GM23248 (cell line): ENCODE data around the gene MAP3K10. TPM values are rescaled to one million over a fixed set of nuclear protein-coding genes. Genes with fewer than 3 reads are reported as not detected.

Experiments used
- DNase-seq: peaks from one replicate; pipeline ENCODE4 v3.0.0-alpha.2; 2015
- H2AFZ ChIP-seq: fragments of 200-600 bp; sonication (generic); 2 replicates; pipeline ENCODE4 v1.6.1; 2016; ENCODE audit warnings: antibody characterized with exemption
- H3F3A ChIP-seq: fragments of 200-600 bp; sonication (generic); 2 replicates; pipeline ENCODE4 v1.6.1; 2016; ENCODE audit warnings: mild to moderate bottlenecking, antibody characterized with exemption, mixed run types; ENCODE audit not compliant: insufficient read depth
- H3K27ac ChIP-seq: fragments of 200-600 bp; sonication (generic); 2 replicates; pipeline ENCODE4 v1.5.1; 2016; ENCODE audit warnings: mild to moderate bottlenecking
- H3K27me3 ChIP-seq: fragments of 200-600 bp; sonication (generic); replicated peaks from 2 replicates; pipeline ENCODE4 v1.6.1; 2016; ENCODE audit warnings: mild to moderate bottlenecking; ENCODE audit not compliant: insufficient read depth
- H3K36me3 ChIP-seq: fragments of 200-600 bp; sonication (generic); 2 replicates; pipeline ENCODE4 v1.6.1; 2016; ENCODE audit warnings: low read depth, mild to moderate bottlenecking
- H3K4me1 ChIP-seq: fragments of 200-600 bp; sonication (generic); 2 replicates; pipeline ENCODE4 v1.6.1; 2016; ENCODE audit warnings: mild to moderate bottlenecking; ENCODE audit not compliant: insufficient read depth
- H3K4me2 ChIP-seq: fragments of 200-600 bp; sonication (generic); one replicate; pipeline ENCODE4 v1.6.1; 2016; ENCODE audit warnings: mild to moderate bottlenecking; ENCODE audit not compliant: unreplicated experiment
- H3K4me3 ChIP-seq: fragments of 200-600 bp; sonication (generic); 2 replicates; pipeline ENCODE4 v1.5.1; 2016; ENCODE audit warnings: mild to moderate bottlenecking
- H3K79me2 ChIP-seq: fragments of 200-600 bp; sonication (generic); 2 replicates; pipeline ENCODE4 v1.6.1; 2016; ENCODE audit warnings: mild to moderate bottlenecking; ENCODE audit not compliant: insufficient read depth
- H3K9ac ChIP-seq: fragments of 200-600 bp; sonication (generic); 2 replicates; pipeline ENCODE4 v1.6.1; 2016; ENCODE audit warnings: mild to moderate bottlenecking
- H3K9me2 ChIP-seq: fragments of 200-600 bp; sonication (generic); 2 replicates; pipeline ENCODE4 v1.6.1; 2016; ENCODE audit warnings: mixed run types, mild to moderate bottlenecking, moderate library complexity; ENCODE audit not compliant: insufficient read depth
- H3K9me3 ChIP-seq: fragments of 200-600 bp; sonication (generic); one replicate; pipeline ENCODE4 v1.6.1; 2017; ENCODE audit warnings: low read depth
- H4K20me1 ChIP-seq: fragments of 200-600 bp; sonication (generic); 2 replicates; pipeline ENCODE4 v1.6.0; 2016; ENCODE audit not compliant: insufficient read depth
- EZH2 ChIP-seq: fragments of 200-600 bp; sonication (generic); IDR thresholded peaks from 2 replicates; pipeline ENCODE4 v1.6.1; 2018; ENCODE audit warnings: antibody characterized with exemption, mild to moderate bottlenecking; ENCODE audit not compliant: insufficient read depth, poor library complexity, severe bottlenecking
- EZH2phosphoT487 ChIP-seq: fragments of 200-600 bp; sonication (generic); IDR thresholded peaks from 2 replicates; pipeline ENCODE4 v1.6.1; 2018; ENCODE audit warnings: antibody characterized with exemption, moderate library complexity, mild to moderate bottlenecking, low read depth; ENCODE audit not compliant: insufficient read depth
- WGBS, 2 experiments: methylation state at CpG; one replicate each; pipeline ENCODE4 v1.1.6; 2015 to 2017; ENCODE audit warnings: low lambda C conversion rate in 2 of 2, low coverage in 1 of 2; ENCODE audit errors: missing lambda C conversion rate in 2 of 2; 5-methylcytosine and 5-hydroxymethylcytosine counted together
- in situ Hi-C: fragments of 300-500 bp; cut with MboI; formaldehyde crosslinking; loops from 2 replicates; pipeline ENCODE4 v1.15.0; 2020
- polyA plus RNA-seq: library from polyadenylated mRNA; unstranded; fragments of >200 nt; fragmentation: Nextera tagmentation; extraction: Ambion mirVana; gene quantifications from 2 replicates; pipeline ENCODE4 v1.2.1, GENCODE V29; 2016
- total RNA-seq: library from RNA; depleted of rRNA; stranded (reverse); fragments of >200 nt; shearing (Covaris generic); gene quantifications from 2 replicates; pipeline ENCODE4 v1.2.3, GENCODE V29; 2014; rRNA removed

MAP3K10 gene
- 8.6 and 13.1 TPM in 2 replicates for total RNA-seq
- polyA plus RNA-seq: 1.4 and 1.8 TPM in 2 replicates

- Histone ChIP-seq H3K27ac (peak within 1 kb of the TSS; percentile 88), H2AFZ (peak within 1 kb of the TSS; percentile 96), H3K4me2 (peak within 1 kb of the TSS; percentile 88), H3K9me3 (no peaks in the 10 kb centered on the region), H4K20me1 (no peaks in the 10 kb centered on the region), H3K9ac (peak within 1 kb of the TSS; percentile 85), H3K36me3 (no peaks in the 10 kb centered on the region), H3K4me3 (peak within 1 kb of the TSS; percentile 81), H3K9me2 (no peaks in the 10 kb centered on the region), H3K27me3 (no peaks in the 10 kb centered on the region), H3K79me2 (no peaks in the 10 kb centered on the region), H3F3A (0 out of 2 replicates have a peak, but pooled peaks cover 3% of the 10 kb centered on the region), H3K4me1 (peaks cover 7% of the 10 kb centered on the region; the same call in 1 of the 2 replicates)
- peak; percentile 89 for DNase-seq
- in situ Hi-C loops: no loop called here
- WGBS, 2 experiments: 1% methylated on average over 57 to 75 of the region's 116 CpGs
- TF ChIP-seq EZH2 (no peak), EZH2phosphoT487 (no peak)
Measured at GRCh38 chr19:40190891-40191835, at the start of gene MAP3K10. TSS of gene MAP3K10 (plus strand) at chr19:40191426. CDS start at chr19:40192032, 606 bp downstream.

- WGBS, 2 experiments: 12 to 16% methylated on average over 3 of the region's 3 CpGs
- Histone ChIP-seq H3K27me3 (peaks cover 4% of the 10 kb centered on the region; the same call in 1 of the 2 replicates), H3K9ac (no peak overlapping the region), H3K9me2 (no peaks in the 10 kb centered on the region), H3K27ac (no peak overlapping the region), H4K20me1 (no peaks in the 10 kb centered on the region), H3K4me1 (no peaks in the 10 kb centered on the region), H3F3A (no peaks in the 10 kb centered on the region), H3K9me3 (no peaks in the 10 kb centered on the region), H3K4me3 (no peak overlapping the region), H3K79me2 (no peaks in the 10 kb centered on the region), H2AFZ (no peak overlapping the region), H3K36me3 (no peaks in the 10 kb centered on the region), H3K4me2 (no peak overlapping the region)
- in situ Hi-C loops: loop anchor here (5.0 kb wide), 1 partner anchor 81 kb away; no protein-coding TSS in a partner anchor
- TF ChIP-seq EZH2phosphoT487: no peak
- TF ChIP-seq EZH2: no peak
- no peak for DNase-seq
Measured at GRCh38 chr19:40141551-40141950, 49.7 kb upstream of the MAP3K10 start.

DNA sequence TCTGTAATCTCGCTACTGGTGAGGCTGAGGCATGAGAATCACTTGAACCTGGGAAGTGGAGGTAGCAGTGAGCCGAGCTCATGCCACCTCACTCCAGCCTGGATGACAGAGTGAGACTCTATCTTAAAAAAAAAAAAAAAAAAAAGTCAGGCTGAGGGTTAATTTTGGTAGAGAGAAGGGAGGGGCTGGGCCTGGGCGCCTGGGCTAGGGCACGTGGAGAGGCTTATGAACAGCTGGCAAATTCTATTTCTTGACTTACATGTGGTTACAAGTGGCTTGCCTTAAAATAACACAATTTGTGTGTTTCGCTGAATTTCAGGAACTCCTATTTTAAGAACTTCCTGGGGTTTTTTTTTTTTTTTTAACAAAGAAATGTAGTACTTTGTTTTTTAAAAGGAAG, 47.6 kb upstream of the MAP3K10 start:
- Histone ChIP-seq H3K4me3 (no peak overlapping the region), H3K27ac (no peak overlapping the region), H3K9ac (no peak overlapping the region), H3K36me3 (no peaks in the 10 kb centered on the region), H3K4me2 (no peak overlapping the region), H4K20me1 (no peaks in the 10 kb centered on the region), H3K4me1 (peaks cover 11% of the 10 kb centered on the region), H3K79me2 (no peaks in the 10 kb centered on the region), H3K9me3 (no peaks in the 10 kb centered on the region), H2AFZ (peak overlapping the region; percentile 47), H3K9me2 (no peaks in the 10 kb centered on the region), H3K27me3 (no peaks in the 10 kb centered on the region), H3F3A (peaks cover 17% of the 10 kb centered on the region; the same call in 1 of the 2 replicates)
- no peak for DNase-seq
- in situ Hi-C loops: loop anchor here (5.0 kb wide), 1 partner anchor 79 kb away; no protein-coding TSS in a partner anchor
- WGBS, 2 experiments: 39 to 44% methylated on average over 5 of the region's 5 CpGs
- TF ChIP-seq EZH2 (no peak), EZH2phosphoT487 (no peak)

DNA sequence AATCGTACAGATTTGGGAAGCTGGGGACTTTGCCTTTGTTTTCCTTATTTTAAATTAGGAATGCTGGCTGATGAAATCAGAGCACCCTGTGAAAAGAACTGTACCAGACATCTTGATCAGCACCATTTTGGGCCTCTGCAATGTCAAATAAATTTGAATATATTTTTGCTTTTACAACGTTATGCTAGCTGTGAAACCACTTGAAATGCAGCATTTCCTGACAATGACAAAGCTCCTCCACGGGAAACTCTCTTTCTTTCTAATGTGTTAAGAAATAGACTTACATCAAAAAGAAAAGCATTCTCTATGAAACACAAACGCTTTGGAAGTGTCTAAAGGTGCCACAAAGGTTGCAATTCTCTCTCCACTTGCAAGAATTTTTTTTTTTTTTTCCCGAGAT, 47.1 kb upstream of the MAP3K10 start:
- no peak for TF ChIP-seq EZH2phosphoT487
- no peak for TF ChIP-seq EZH2
- H3K9me3 ChIP-seq: no peaks in the 10 kb centered on the region
- H3K4me1 ChIP-seq: peaks cover 11% of the 10 kb centered on the region
- H3K27ac ChIP-seq: no peak overlapping the region
- in situ Hi-C loops: loop anchor here (5.0 kb wide), 1 partner anchor 78 kb away; no protein-coding TSS in a partner anchor
- H2AFZ ChIP-seq: peak overlapping the region; percentile 47
- H3K4me2 ChIP-seq: no peak overlapping the region
- H3K27me3 ChIP-seq: no peaks in the 10 kb centered on the region
- H3K36me3 ChIP-seq: no peaks in the 10 kb centered on the region
- peaks cover 17% of the 10 kb centered on the region for H3F3A ChIP-seq
- no peaks in the 10 kb centered on the region for H3K9me2 ChIP-seq
- no peak for DNase-seq
- WGBS, 2 experiments: 37 to 41% methylated on average over 5 of the region's 5 CpGs
- H3K4me3 ChIP-seq: no peak overlapping the region
- no peaks in the 10 kb centered on the region for H4K20me1 ChIP-seq
- H3K79me2 ChIP-seq: no peaks in the 10 kb centered on the region
- H3K9ac ChIP-seq: no peak overlapping the region
